Pons (tissue), 1 donor: ENCODE data around the gene SNX22.
"Not testable (repeated sequence)": the region's sequence is repeated elsewhere in the genome, so short reads cannot be mapped to it uniquely, and the experiment has no call there.

Experiments
- DNase-seq: peaks from one replicate; pipeline ENCODE4 v3.0.0-alpha.2; 2016; ENCODE audit warnings: low spot score

The SNX22 gene

GRCh38 chr15:64151727-64152506, at the start of gene SNX22:
TSS of gene SNX22 (plus strand) at chr15:64151731. CDS start at chr15:64151776, 45 bp downstream.
- DNase-seq = no peak

DNA sequence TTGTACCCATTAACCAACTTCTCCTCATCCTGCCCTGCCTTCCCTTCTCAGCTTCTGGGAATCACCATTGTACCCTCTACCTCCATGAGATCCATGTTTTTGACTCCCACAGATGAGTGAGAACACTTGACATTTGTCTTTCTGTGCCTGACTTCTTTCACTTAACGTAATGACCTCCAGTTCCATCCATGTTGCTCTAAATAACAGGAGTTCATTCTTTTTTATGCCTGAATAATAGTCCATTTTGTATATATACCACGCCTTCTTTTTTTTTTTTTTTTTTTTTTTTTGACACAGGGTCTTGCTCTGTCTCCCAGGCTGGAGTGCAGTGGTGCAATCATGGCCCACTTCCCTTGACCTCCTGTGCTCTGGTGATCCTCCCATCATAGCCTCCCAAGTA, 49.0 kb upstream of the SNX22 start:
- DNase-seq = no peak

GRCh38 chr15:64105113-64105704, 46.3 kb upstream of the SNX22 start:
- peak; percentile 82 for DNase-seq

DNA sequence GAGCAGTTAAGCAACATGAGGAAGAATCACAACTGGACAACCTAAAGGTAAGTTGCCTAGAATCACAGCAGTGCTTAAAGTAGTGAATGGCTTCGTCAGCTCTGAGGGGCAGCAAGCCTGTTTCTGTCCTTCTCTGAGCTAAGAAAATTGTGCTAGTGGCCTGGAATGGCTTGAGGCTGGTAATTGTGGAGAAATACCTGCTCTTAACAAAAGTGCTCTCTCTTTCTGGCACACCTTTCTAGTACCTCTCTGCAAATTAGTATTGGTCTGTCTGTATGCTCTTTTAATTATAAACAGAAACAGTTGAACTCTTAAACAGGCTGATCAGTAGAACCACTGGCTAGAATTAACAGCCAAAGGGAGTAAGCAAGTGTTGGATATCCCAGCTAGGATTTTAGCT, 44.2 kb upstream of the SNX22 start:
- no peak for DNase-seq

GRCh38 chr15:64110108-64110701, 41.3 kb upstream of the SNX22 start:
- not testable (repeated sequence) for DNase-seq

GRCh38 chr15:64110950-64111678, 40.4 kb upstream of the SNX22 start:
- DNase-seq = peak; percentile 34

- DNase-seq = peak; percentile 54
Measured at GRCh38 chr15:64111679-64112050, 39.9 kb upstream of the SNX22 start.

- peak; percentile 68 for DNase-seq
Measured at GRCh38 chr15:64112073-64112772, 39.3 kb upstream of the SNX22 start.

GRCh38 chr15:64112904-64113303, 38.6 kb upstream of the SNX22 start:
- DNase-seq = peak; percentile 21

DNA sequence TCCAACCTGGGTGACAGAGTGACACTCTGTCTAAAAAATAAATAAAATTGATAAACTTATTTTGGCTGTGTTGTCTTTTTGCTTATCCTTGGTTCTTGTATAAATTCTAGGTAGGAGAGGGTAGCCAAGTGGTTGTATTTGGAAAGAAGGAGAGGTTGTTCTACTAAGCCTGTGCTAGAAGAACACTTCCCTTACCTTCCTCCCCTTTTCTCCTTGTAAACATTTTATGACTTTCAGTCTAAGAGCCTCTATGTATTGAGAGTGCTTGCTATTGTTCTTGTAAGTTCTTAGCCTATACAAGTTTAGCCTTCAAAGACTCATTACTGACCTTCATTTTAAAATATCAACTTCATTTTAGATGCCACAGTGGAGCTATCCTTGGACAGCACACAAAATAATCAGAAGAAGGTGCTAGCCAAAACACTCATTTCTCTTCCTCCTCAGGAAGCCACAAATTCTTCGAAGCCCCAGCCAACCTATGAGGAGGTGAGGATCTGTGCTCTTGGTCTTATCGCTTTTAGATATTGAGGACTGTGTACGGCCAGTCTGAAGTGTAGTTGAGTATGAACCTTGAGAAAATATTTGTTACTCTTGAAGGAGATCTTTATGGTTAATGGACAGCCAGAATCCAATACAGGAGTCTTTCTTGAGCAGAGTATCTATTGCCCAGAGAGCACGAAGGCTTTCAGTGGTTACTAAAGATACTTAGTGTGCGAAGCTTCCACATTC, 33.6 kb upstream of the SNX22 start:
- DNase-seq = no peak

- DNase-seq = not testable (repeated sequence)
Measured at GRCh38 chr15:64120322-64120721, 31.2 kb upstream of the SNX22 start.

- no peak for DNase-seq
Measured at GRCh38 chr15:64121614-64122013, 29.9 kb upstream of the SNX22 start.

DNA sequence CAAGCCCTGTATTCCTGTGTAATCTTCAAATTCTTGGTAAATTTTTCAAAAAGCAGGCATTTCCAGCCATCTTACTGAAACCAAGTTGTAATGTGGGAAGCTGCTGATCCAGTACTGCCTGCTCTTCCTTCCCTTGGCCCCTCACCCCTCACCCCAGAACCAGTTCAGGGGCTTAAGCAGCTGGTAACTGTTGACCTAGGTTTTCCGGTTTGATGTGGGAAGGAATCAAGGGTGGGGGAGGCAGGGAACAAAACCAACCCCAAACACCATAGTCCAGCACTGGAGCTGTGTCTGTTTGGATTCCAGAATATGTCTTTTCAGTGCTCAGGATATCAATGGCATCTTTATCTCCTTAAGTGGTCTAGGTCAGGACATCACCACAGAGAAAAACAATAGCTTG, 29.1 kb upstream of the SNX22 start:
- no peak for DNase-seq

DNA sequence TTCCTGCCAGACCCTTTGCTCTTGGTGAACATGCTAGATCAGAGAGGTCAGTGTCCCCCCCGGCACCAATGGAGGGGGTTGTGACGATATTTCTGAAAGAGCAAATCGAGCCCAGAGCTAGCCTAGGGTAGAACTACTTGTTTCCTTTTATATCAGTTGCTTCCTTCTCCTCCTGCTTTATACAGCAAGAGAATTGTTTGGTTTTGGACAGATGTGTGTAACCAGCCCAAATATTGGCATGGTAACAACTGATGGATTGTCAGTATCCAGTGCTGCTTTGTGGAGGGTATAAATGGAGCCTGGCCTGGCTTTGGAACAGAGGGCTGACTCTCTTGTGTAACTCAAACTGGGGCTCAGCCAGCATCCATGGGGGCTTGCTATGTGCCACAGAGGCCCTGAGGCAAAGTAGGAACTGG, 28.6 kb upstream of the SNX22 start:
- DNase-seq = peak; percentile 100

GRCh38 chr15:64125978-64126377, 25.6 kb upstream of the SNX22 start:
- DNase-seq = peak; percentile 59

- no peak for DNase-seq
Measured at GRCh38 chr15:64127521-64128270, 23.8 kb upstream of the SNX22 start.

DNA sequence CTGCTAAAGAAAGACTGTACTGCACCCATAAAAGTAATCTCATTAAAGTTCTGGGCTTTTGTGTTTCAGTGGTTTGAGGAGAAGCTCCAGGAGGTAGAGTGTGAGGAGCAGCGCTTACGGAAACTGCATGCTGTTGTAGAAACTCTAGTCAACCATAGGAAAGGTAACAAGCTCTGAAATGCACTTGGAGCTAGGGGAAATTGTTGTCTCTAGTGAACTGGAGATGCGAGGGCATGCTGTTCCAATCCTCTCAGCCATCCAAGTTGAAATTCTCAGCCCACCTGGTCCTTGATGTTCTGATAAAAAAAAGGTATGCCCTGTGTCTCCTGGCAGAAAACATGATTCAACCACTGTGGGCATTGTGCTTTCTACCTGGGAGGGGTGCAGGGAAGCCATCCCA, 21.4 kb upstream of the SNX22 start:
- no peak for DNase-seq

GRCh38 chr15:64131547-64131946, 20.0 kb upstream of the SNX22 start:
- DNase-seq = peak; percentile 79

- no peak for DNase-seq
Measured at GRCh38 chr15:64132217-64132616, 19.3 kb upstream of the SNX22 start.

GRCh38 chr15:64133623-64134344, 17.7 kb upstream of the SNX22 start:
- DNase-seq = no peak
